Fibroblast of skin of right quadriceps (primary cell): ENCODE results near the gene ATG7.

ENCODE experiments used
- DNase-seq: peaks from one replicate; pipeline ENCODE4 v3.0.0-alpha.2; 2013

Gene ATG7

GRCh38 chr3:11543141-11543947 lies 271.1 kb downstream of the ATG7 start:
- DNase-seq: no peak

- no peak for DNase-seq
These were observed 271.8 kb downstream of the ATG7 start for GRCh38 chr3:11543948-11544387.

GRCh38 chr3:11544412-11545181 lies 272.4 kb downstream of the ATG7 start:
- DNase-seq: no peak

- no peak for DNase-seq
These were observed 273.1 kb downstream of the ATG7 start for GRCh38 chr3:11545186-11545851.

- DNase-seq: no peak
These were observed 274.6 kb downstream of the ATG7 start for GRCh38 chr3:11546657-11547302.

- no peak for DNase-seq
These were observed 275.3 kb downstream of the ATG7 start for GRCh38 chr3:11547498-11547897.

GRCh38 chr3:11548721-11549131 lies 276.5 kb downstream of the ATG7 start:
- DNase-seq: peak; percentile 85

GRCh38 chr3:11549580-11550140 lies 277.5 kb downstream of the ATG7 start:
- DNase-seq: no peak

- peak; percentile 47 for DNase-seq
These were observed 278.8 kb downstream of the ATG7 start for GRCh38 chr3:11551036-11551435.

- no peak for DNase-seq
These were observed 280.4 kb downstream of the ATG7 start for GRCh38 chr3:11552289-11553264.

GRCh38 chr3:11553436-11554235 lies 281.4 kb downstream of the ATG7 start:
- no peak for DNase-seq

- no peak for DNase-seq
These were observed 282.0 kb downstream of the ATG7 start for GRCh38 chr3:11554236-11554610.

- no peak for DNase-seq
These were observed 282.5 kb downstream of the ATG7 start for GRCh38 chr3:11554666-11555065.

GRCh38 chr3:11555211-11555782 lies 283.1 kb downstream of the ATG7 start:
- DNase-seq: no peak

- DNase-seq: no peak
These were observed 283.9 kb downstream of the ATG7 start for GRCh38 chr3:11555881-11556633.

GRCh38 chr3:11556851-11557644 lies 284.9 kb downstream of the ATG7 start:
- peak; percentile 87 for DNase-seq

GRCh38 chr3:11558002-11558401 lies 285.8 kb downstream of the ATG7 start:
- DNase-seq: peak; percentile 83

- DNase-seq: no peak
These were observed 286.3 kb downstream of the ATG7 start for GRCh38 chr3:11558411-11558903.
